OCI-LY1 (cell line): ENCODE measurements around the gene SCIN.

Experiments used
- H2AFZ ChIP-seq: fragments of 200-600 bp; sonication (generic), shearing (Covaris generic); 2 replicates; pipeline ENCODE4 v1.6.0; 2014; ENCODE audit warnings: antibody characterized with exemption, mild to moderate bottlenecking, low read length
- H3F3A ChIP-seq: fragments of 200-600 bp; sonication (generic), shearing (Covaris generic); 2 replicates; pipeline ENCODE4 v1.6.0; 2014; ENCODE audit warnings: mild to moderate bottlenecking, antibody characterized with exemption, low read length, moderate library complexity; ENCODE audit not compliant: insufficient read depth
- H3K27ac ChIP-seq: fragments of 200-600 bp; sonication (generic); 2 replicates; pipeline ENCODE4 v1.5.1; 2014; ENCODE audit warnings: low read length, mixed run types, mild to moderate bottlenecking, low read depth; ENCODE audit not compliant: poor library complexity, severe bottlenecking
- H3K27me3 ChIP-seq: fragments of 200-600 bp; sonication (generic); 2 replicates; pipeline ENCODE4 v1.6.0; 2014; ENCODE audit warnings: antibody characterized with exemption, mild to moderate bottlenecking, low read length, moderate library complexity; ENCODE audit not compliant: insufficient read depth
- H3K36me3 ChIP-seq: fragments of 200-600 bp; sonication (generic); 2 replicates; pipeline ENCODE4 v1.6.1; 2014; ENCODE audit warnings: mild to moderate bottlenecking, antibody characterized with exemption, low read length, moderate library complexity, mixed read lengths; ENCODE audit not compliant: insufficient read depth
- H3K4me1 ChIP-seq: fragments of 200-600 bp; sonication (generic); 2 replicates; pipeline ENCODE4 v1.5.1; 2014; ENCODE audit warnings: mild to moderate bottlenecking, low read length, moderate library complexity; ENCODE audit not compliant: insufficient read depth, severe bottlenecking
- H3K4me2 ChIP-seq: fragments of 200-600 bp; sonication (generic), shearing (Covaris generic); 2 replicates; pipeline ENCODE4 v1.6.1; 2014; ENCODE audit warnings: low read length
- H3K4me3 ChIP-seq: fragments of 200-600 bp; sonication (generic); 2 replicates; pipeline ENCODE4 v1.5.1; 2014; ENCODE audit warnings: low read length, low read depth, mild to moderate bottlenecking, mixed read lengths; ENCODE audit not compliant: poor library complexity, severe bottlenecking
- H3K79me2 ChIP-seq: fragments of 200-600 bp; shearing (Covaris generic); 2 replicates; pipeline ENCODE4 v1.6.1; 2016; ENCODE audit warnings: mixed run types, low read length, mixed read lengths; ENCODE audit not compliant: insufficient read depth
- H3K9ac ChIP-seq: fragments of 200-600 bp; sonication (generic), shearing (Covaris generic); 2 replicates; pipeline ENCODE4 v1.6.1; 2014; ENCODE audit warnings: mild to moderate bottlenecking, low read length, mixed read lengths
- H3K9me2 ChIP-seq: fragments of 200-600 bp; sonication (generic), shearing (Covaris generic); 2 replicates; pipeline ENCODE4 v1.6.1; 2014; ENCODE audit warnings: low read depth, mild to moderate bottlenecking, low read length, mixed read lengths
- H3K9me3 ChIP-seq: fragments of 200-600 bp; shearing (Covaris generic); 2 replicates; pipeline ENCODE4 v1.6.1; 2014; ENCODE audit warnings: low read length, mixed read lengths
- H4K20me1 ChIP-seq: fragments of 200-600 bp; sonication (generic), shearing (Covaris generic); 2 replicates; pipeline ENCODE4 v1.6.0; 2016; ENCODE audit warnings: mild to moderate bottlenecking, low read length; ENCODE audit not compliant: insufficient read depth
- CTCF ChIP-seq: fragments of 200-600 bp; sonication (generic), shearing (Covaris generic); IDR thresholded peaks from 2 replicates; pipeline ENCODE4 v1.5.1; 2017; ENCODE audit warnings: mild to moderate bottlenecking, antibody characterized with exemption, low read length, moderate library complexity, mixed read lengths
- EZH2 ChIP-seq: fragments of 200-600 bp; sonication (generic), shearing (Covaris generic); IDR thresholded peaks from 2 replicates; pipeline ENCODE4 v1.8.0; 2017; ENCODE audit warnings: borderline replicate concordance, mixed run types, mild to moderate bottlenecking, antibody characterized with exemption, low read length, moderate library complexity, mixed read lengths

SCIN gene

GRCh38 chr7:12550956-12551355 lies 19.6 kb upstream of the SCIN start:
- Histone ChIP-seq H3K9ac (no peak overlapping the region), H4K20me1 (no peaks in the 10 kb centered on the region), H3K27me3 (no peaks in the 10 kb centered on the region), H3K9me2 (no peaks in the 10 kb centered on the region), H3K27ac (no peak overlapping the region), H3K9me3 (no peaks in the 10 kb centered on the region), H3K4me3 (no peak overlapping the region), H3F3A (no peaks in the 10 kb centered on the region), H3K79me2 (no peaks in the 10 kb centered on the region), H3K4me1 (no peaks in the 10 kb centered on the region), H3K4me2 (no peak overlapping the region), H2AFZ (no peak overlapping the region), H3K36me3 (no peaks in the 10 kb centered on the region)
- no peak for TF ChIP-seq CTCF
- no peak for TF ChIP-seq EZH2

DNA sequence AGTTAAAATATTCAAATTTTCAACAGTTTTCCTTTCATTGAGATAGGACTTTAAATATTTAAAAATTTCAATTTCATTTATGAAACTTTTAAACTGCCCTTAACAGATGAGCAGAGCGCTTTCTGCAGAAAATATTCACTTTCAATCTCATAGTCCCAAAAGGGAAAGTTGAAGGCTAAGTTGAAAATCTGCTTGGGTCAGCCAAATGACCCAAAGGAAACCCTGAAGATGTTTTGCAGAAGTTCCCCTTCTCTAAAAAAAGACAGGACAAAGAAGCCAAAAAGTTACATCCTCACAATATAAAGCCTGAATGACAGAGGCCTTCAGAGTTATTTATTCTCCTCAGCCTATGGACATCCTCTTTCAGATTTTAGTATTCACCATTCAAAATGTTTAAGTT lies 17.6 kb upstream of the SCIN start:
- Histone ChIP-seq H3K36me3 (no peaks in the 10 kb centered on the region), H3K9me3 (no peaks in the 10 kb centered on the region), H3K79me2 (no peaks in the 10 kb centered on the region), H3K4me3 (no peak overlapping the region), H3K9me2 (no peaks in the 10 kb centered on the region), H3K27ac (no peak overlapping the region), H3K4me1 (no peaks in the 10 kb centered on the region), H2AFZ (no peak overlapping the region), H3K4me2 (no peak overlapping the region), H4K20me1 (no peaks in the 10 kb centered on the region), H3K27me3 (no peaks in the 10 kb centered on the region), H3K9ac (no peak overlapping the region), H3F3A (no peaks in the 10 kb centered on the region)
- TF ChIP-seq EZH2 = no peak
- no peak for TF ChIP-seq CTCF

GRCh38 chr7:12553416-12553815 lies 17.1 kb upstream of the SCIN start:
- Histone ChIP-seq H2AFZ (no peak overlapping the region), H3K9ac (no peak overlapping the region), H3K79me2 (no peaks in the 10 kb centered on the region), H4K20me1 (no peaks in the 10 kb centered on the region), H3K4me3 (no peak overlapping the region), H3K9me3 (no peaks in the 10 kb centered on the region), H3K27me3 (no peaks in the 10 kb centered on the region), H3K4me2 (no peak overlapping the region), H3K36me3 (no peaks in the 10 kb centered on the region), H3K4me1 (no peaks in the 10 kb centered on the region), H3F3A (no peaks in the 10 kb centered on the region), H3K9me2 (no peaks in the 10 kb centered on the region), H3K27ac (no peak overlapping the region)
- TF ChIP-seq EZH2 (no peak), CTCF (no peak)
